Upper lobe of left lung (tissue), 6 donors: ENCODE results near the gene SGMS1. TPM values are rescaled to one million over a fixed set of nuclear protein-coding genes. Genes with fewer than 3 reads are reported as not detected.
A peak's percentile ranks its signal among the peaks of the same experiment; 100 is the strongest.

ENCODE experiments used
- ATAC-seq, 2 donors: fragments of 200-7000 bp; cut with Tn5 transposase; one replicate each; pipeline ENCODE4 v1.9.1; 2022; ENCODE audit warnings: mild to moderate bottlenecking in 2 of 2, moderate library complexity in 2 of 2; ENCODE audit not compliant: low FRiP score in 2 of 2
- DNase-seq, 2 donors: peaks; one replicate each; pipeline ENCODE4 v3.0.0-alpha.2; 2019 to 2020
- H3K27ac ChIP-seq, 4 donors: fragments of 200-600 bp; sonication (generic); one replicate each; pipeline ENCODE4 v1.5.1; 2016 to 2019
- H3K27me3 ChIP-seq, 4 donors: fragments of 200-600 bp; sonication (generic); one replicate each; pipeline ENCODE4 v1.5.1; 2017 to 2019
- H3K36me3 ChIP-seq, 4 donors: fragments of 200-600 bp; sonication (generic); one replicate each; pipeline ENCODE4 v1.5.1; 2016 to 2019
- H3K4me1 ChIP-seq, 4 donors: fragments of 200-600 bp; sonication (generic); one replicate each; pipeline ENCODE4 v1.5.1; 2018 to 2019
- H3K4me3 ChIP-seq, 4 donors: fragments of 200-600 bp; sonication (generic); one replicate each; pipeline ENCODE4 v1.5.1; 2017 to 2019; ENCODE audit warnings: mild to moderate bottlenecking in 2 of 4, moderate library complexity in 1 of 4
- H3K9me3 ChIP-seq, 4 donors: fragments of 200-600 bp; sonication (generic); one replicate each; pipeline ENCODE4 v1.5.1; 2018 to 2019
- CTCF ChIP-seq, 6 experiments: fragments of 450-650 bp in 4 of 6; fragments of 200-600 bp in 2 of 6; sonication (generic) in 2 of 6; IDR thresholded peaks; one replicate each; pipeline ENCODE4 v1.5.1; 2016 to 2019; ENCODE audit warnings: antibody characterized with exemption in 6 of 6
- EP300 ChIP-seq, 4 donors: sonication (generic); formaldehyde crosslinking; IDR thresholded peaks; one replicate each; pipeline ENCODE4 v1.5.1; 2017; ENCODE audit warnings: antibody characterized with exemption in 4 of 4, control low read depth in 2 of 4
- POLR2A ChIP-seq, 4 donors: fragments of 450-650 bp; IDR thresholded peaks; one replicate each; pipeline ENCODE4 v1.5.1; 2016 to 2017; ENCODE audit warnings: antibody characterized with exemption in 4 of 4, mild to moderate bottlenecking in 2 of 4
- POLR2AphosphoS5 ChIP-seq, 2 donors: sonication (generic); formaldehyde crosslinking; IDR thresholded peaks; one replicate each; pipeline ENCODE4 v1.5.1; 2017; ENCODE audit warnings: antibody characterized with exemption in 2 of 2
- WGBS, 2 donors: methylation state at CpG; one replicate each; pipeline ENCODE4 v1.1.5; 2017 to 2018; 5-methylcytosine and 5-hydroxymethylcytosine counted together
- total RNA-seq, 6 donors: library from RNA; depleted of rRNA in 4 of 6; stranded (reverse); fragments of >200 nt in 4 of 6; gene quantifications; one replicate each; pipeline versions ENCODE4 v1.1.0 to v1.2.1, GENCODE V29; 2016 to 2021
- donor health status: DM: no; HTN: no; CAD: no; lungs with moderate emphysema.
- donor health status: DM: no; HTN: yes; CAD: no; lungs with severe emphysema.

SGMS1 gene
- total RNA-seq, 6 donors from 2014 or later: 66.7 to 230 (median 173) TPM

- ATAC-seq: no peak
- H3K4me3 ChIP-seq: no peak overlapping the region
- H3K9me3 ChIP-seq: no peaks in the 10 kb centered on the region
- peaks cover 14 to 33% (median 24%) of the 10 kb centered on the region in 4 donors for H3K4me1 ChIP-seq
- H3K27ac ChIP-seq: no peak overlapping the region
- WGBS, 2 donors: 89 to 93% methylated on average over 3 of the region's 3 CpGs
- DNase-seq: no peak
- no peak for TF ChIP-seq POLR2AphosphoS5 (IDR thresholded peaks at IDR 0.05)
- TF ChIP-seq POLR2A (IDR thresholded peaks at IDR 0.05): no peak
- no peak for TF ChIP-seq CTCF (IDR thresholded peaks at IDR 0.05)
- no peak for TF ChIP-seq EP300 (IDR thresholded peaks at IDR 0.05)
- H3K27me3 ChIP-seq: no peaks in the 10 kb centered on the region
- H3K36me3 ChIP-seq: no peaks in the 10 kb centered on the region
Observed at GRCh38 chr10:50423448-50423847, 200.3 kb downstream of the SGMS1 start.

- no peak overlapping the region for H3K27ac ChIP-seq
- WGBS, 2 donors: 27 to 46% methylated on average over 4 of the region's 4 CpGs
- no peaks in the 10 kb centered on the region for H3K9me3 ChIP-seq
- peaks cover 14 to 38% (median 24%) of the 10 kb centered on the region in 4 donors for H3K4me1 ChIP-seq
- H3K27me3 ChIP-seq: no peaks in the 10 kb centered on the region
- TF ChIP-seq EP300 (IDR thresholded peaks at IDR 0.05): no peak
- no peak for TF ChIP-seq POLR2AphosphoS5 (IDR thresholded peaks at IDR 0.05)
- no peak for TF ChIP-seq CTCF (IDR thresholded peaks at IDR 0.05)
- no peak for TF ChIP-seq POLR2A (IDR thresholded peaks at IDR 0.05)
- DNase-seq (no peak), ATAC-seq (peak in 1 of 2 donors; percentile 13)
- no peaks in the 10 kb centered on the region for H3K36me3 ChIP-seq
- H3K4me3 ChIP-seq: no peak overlapping the region
Observed at GRCh38 chr10:50422259-50422658, 201.5 kb downstream of the SGMS1 start.

GRCh38 chr10:50421026-50421719, 202.6 kb downstream of the SGMS1 start:
- 75 to 76% methylated on average over 6 of the region's 6 CpGs for WGBS, 2 donors
- DNase-seq (peak in 1 of 2 donors; percentile 52), ATAC-seq (peak in 1 of 2 donors; percentile 50)
- H3K36me3 ChIP-seq: no peaks in the 10 kb centered on the region
- peaks cover 14 to 48% (median 27%) of the 10 kb centered on the region in 4 donors for H3K4me1 ChIP-seq
- H3K27ac ChIP-seq: peak overlapping the region in 1 of 4 donors; percentile 57
- H3K4me3 ChIP-seq: no peak overlapping the region
- no peaks in the 10 kb centered on the region for H3K9me3 ChIP-seq
- TF ChIP-seq EP300 (IDR thresholded peaks at IDR 0.05) (no peak), CTCF (IDR thresholded peaks at IDR 0.05) (peak; percentile 44 to 76 (median 71)), POLR2AphosphoS5 (IDR thresholded peaks at IDR 0.05) (no peak), POLR2A (IDR thresholded peaks at IDR 0.05) (no peak)
- no peaks in the 10 kb centered on the region for H3K27me3 ChIP-seq

- Histone ChIP-seq H3K4me3 (no peak overlapping the region), H3K27ac (no peak overlapping the region), H3K4me1 (peaks cover 19 to 52% (median 28%) of the 10 kb centered on the region in 4 donors), H3K27me3 (no peaks in the 10 kb centered on the region), H3K36me3 (no peaks in the 10 kb centered on the region), H3K9me3 (no peaks in the 10 kb centered on the region)
- ATAC-seq (no peak), DNase-seq (no peak)
- TF ChIP-seq CTCF (IDR thresholded peaks at IDR 0.05) (no peak), POLR2AphosphoS5 (IDR thresholded peaks at IDR 0.05) (no peak), EP300 (IDR thresholded peaks at IDR 0.05) (no peak), POLR2A (IDR thresholded peaks at IDR 0.05) (no peak)
- WGBS, 2 donors: 80 to 83% methylated on average over 6 of the region's 6 CpGs
Observed at GRCh38 chr10:50420196-50420595, 203.6 kb downstream of the SGMS1 start.

GRCh38 chr10:50419756-50420155, 204.0 kb downstream of the SGMS1 start:
- no peak overlapping the region for H3K4me3 ChIP-seq
- no peaks in the 10 kb centered on the region for H3K36me3 ChIP-seq
- no peaks in the 10 kb centered on the region for H3K27me3 ChIP-seq
- H3K9me3 ChIP-seq: no peaks in the 10 kb centered on the region
- ATAC-seq: no peak
- 65 to 73% methylated on average over 3 of the region's 3 CpGs for WGBS, 2 donors
- peaks cover 19 to 56% (median 29%) of the 10 kb centered on the region in 4 donors for H3K4me1 ChIP-seq
- no peak for TF ChIP-seq EP300 (IDR thresholded peaks at IDR 0.05)
- no peak for TF ChIP-seq POLR2AphosphoS5 (IDR thresholded peaks at IDR 0.05)
- no peak for TF ChIP-seq CTCF (IDR thresholded peaks at IDR 0.05)
- no peak for TF ChIP-seq POLR2A (IDR thresholded peaks at IDR 0.05)
- no peak overlapping the region for H3K27ac ChIP-seq
- no peak for DNase-seq
